Anterior cingulate cortex (tissue), 58 donors: Measurements from ENCODE around the gene YBEY.

Source experiments
- DNase-seq, 58 donors: peaks; one replicate each; lab custom pipeline; 2025; lab: John Stamatoyannopoulos, UW

The YBEY gene

GRCh38 chr21:46324390-46325072 is 38.4 kb downstream of the YBEY start:
- peak; percentile 13 to 89 (median 83) for DNase-seq

GRCh38 chr21:46325073-46325912 is 39.2 kb downstream of the YBEY start:
- peak in 33 of 58 donors; percentile 9 to 52 (median 33) for DNase-seq

- no peak for DNase-seq
These were observed 40.1 kb downstream of the YBEY start for GRCh38 chr21:46326110-46326703.

DNA sequence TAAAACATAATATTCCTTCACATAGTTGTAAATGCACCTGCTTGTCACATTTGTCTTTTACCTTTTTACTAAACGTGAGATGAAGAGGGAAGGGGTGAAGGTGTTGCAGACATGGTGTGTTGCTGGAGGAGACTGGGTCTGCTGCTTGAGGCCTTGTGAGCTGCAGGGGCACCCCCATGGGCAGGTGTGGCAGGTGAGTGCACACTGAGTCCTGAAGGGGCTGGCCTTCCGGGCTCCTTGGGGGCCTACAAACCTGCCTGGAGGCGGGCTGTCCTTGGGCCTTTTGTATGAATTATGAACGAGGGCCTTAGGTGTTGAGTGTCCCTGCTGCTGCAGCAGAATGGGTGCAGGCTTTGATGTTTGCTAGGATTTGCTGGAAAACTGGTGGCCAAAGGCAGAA is 41.6 kb downstream of the YBEY start:
- DNase-seq: no peak

GRCh38 chr21:46328151-46328550 is 42.0 kb downstream of the YBEY start:
- DNase-seq: no peak

DNA sequence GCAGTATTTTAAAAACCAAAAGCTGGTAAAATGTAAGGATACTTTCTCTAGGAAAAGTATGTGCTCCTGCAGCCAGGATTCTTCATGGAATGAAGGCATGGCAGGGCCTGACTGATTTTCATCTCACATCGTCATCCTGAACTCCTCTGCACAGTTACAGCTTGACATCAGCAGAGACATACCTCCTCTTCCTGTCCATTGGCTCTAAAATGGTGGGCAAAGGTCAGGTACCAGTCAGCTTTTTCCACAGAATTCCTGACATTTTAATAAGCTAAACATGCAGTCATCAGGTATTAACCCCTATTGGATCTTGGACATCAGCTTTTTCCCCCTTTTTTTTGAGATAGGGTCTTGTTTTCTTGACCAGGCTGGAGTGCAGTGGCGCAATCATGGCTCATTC is 43.7 kb downstream of the YBEY start:
- no peak for DNase-seq

DNA sequence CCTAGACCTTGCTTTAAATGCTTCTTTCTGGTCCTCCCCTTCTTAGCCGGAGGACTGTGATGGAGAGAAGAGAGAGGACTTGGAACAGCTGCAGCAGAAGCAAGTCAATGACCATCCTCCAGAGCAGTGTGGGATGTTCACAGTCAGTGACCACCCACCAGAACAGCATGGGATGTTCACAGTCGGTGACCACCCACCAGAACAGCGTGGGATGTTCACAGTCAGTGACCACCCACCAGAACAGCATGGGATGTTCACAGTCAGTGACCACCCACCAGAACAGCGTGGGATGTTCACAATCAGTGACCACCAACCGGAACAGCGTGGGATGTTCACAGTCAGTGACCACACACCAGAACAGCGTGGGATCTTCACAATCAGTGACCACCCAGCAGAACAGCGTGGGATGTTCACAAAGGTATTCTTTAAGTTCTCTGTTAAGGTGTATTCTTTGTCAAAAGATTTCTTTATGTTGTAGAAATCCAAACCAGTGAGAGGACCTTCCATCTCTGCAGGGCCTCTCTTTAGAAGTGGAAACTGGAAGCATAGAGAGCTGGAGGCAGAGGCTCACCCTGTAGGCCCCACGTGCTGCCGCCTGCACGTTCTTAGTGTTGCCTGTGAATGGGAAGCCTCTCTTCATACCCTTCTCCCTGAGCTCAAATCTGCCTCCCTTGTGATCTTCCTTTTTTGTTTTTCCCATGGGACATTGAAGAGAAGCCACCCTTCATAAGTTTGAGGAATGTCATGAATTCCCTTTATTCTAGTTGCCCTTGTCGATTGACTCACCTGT is 48.4 kb downstream of the YBEY start:
- DNase-seq: peak in 2 of 58 donors; percentile 12 to 20

- no peak for DNase-seq
These were observed 50.5 kb downstream of the YBEY start for GRCh38 chr21:46336603-46337002.

DNA sequence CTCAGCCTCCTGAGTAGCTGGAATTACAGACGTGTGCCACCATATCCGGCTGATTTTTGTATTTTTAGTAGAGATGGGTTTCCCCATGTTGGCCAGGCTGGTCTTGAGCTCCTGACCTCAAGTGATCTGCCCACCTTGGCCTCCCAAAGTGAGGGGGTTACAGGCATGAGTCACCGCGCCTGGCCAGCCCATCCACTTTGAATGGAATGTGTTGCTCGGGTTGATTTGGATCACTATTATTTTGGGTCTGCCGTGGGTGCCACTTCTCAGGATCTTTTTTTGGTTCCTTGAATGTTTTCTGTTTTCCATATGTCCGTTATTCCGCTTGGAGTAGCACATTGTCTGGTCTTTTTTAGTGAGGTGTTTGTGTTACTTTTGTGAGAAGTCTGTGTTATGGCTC is 54.9 kb downstream of the YBEY start:
- peak in 1 of 58 donors; percentile 12 for DNase-seq

DNA sequence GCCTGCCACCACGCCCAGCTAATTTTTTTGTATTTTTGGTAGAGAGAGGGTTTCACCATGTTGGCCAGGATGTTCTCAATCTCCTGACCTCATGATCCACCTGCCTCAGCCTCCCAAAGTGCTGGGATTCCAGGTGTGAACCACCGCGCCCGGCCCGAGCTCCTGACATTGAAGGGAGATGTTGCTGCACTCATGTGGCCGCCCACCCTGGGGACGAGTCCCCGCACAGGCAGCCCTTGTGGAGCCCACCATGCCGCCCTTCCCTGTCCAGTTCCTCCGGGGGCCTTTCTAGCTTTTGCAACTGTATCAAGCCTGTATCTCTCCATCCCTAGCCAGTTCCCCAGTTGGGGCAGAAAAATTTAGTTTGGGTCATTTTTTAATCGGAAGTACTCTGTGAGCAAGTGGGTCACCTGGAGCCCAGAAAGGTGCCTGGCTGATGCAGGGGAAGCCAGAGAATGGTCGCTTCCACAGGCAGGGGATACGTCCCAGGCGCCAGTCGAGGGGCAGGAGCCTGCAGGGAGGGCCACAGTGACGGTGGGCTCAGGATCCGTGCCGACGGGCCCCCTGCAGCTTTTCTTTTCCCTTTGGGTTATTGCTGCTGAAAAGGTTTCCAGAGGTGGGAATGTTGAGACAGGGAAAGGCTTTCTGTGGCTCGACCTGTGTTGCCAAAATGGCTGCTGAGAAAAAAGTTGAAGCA is 58.2 kb downstream of the YBEY start:
- DNase-seq: no peak

DNA sequence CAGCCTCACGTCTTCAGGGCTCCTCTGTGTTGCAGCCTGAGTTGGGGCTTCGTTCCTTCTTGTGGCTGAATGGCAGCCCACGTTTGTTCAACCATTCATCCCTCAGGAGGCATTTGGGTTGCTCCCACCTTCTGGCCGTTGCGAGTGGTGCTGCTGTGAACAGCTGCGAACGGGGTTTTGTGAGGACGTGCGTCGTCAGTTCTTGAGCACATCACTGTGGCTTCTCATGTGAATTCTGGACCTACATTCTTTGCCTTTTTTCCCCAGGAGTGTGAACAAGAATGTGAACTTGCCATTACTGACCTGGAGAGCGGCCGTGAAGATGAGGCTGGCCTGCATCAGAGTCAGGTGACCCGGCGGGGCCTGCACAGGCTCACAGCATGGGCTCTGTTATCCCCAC is 59.7 kb downstream of the YBEY start:
- DNase-seq: no peak

DNA sequence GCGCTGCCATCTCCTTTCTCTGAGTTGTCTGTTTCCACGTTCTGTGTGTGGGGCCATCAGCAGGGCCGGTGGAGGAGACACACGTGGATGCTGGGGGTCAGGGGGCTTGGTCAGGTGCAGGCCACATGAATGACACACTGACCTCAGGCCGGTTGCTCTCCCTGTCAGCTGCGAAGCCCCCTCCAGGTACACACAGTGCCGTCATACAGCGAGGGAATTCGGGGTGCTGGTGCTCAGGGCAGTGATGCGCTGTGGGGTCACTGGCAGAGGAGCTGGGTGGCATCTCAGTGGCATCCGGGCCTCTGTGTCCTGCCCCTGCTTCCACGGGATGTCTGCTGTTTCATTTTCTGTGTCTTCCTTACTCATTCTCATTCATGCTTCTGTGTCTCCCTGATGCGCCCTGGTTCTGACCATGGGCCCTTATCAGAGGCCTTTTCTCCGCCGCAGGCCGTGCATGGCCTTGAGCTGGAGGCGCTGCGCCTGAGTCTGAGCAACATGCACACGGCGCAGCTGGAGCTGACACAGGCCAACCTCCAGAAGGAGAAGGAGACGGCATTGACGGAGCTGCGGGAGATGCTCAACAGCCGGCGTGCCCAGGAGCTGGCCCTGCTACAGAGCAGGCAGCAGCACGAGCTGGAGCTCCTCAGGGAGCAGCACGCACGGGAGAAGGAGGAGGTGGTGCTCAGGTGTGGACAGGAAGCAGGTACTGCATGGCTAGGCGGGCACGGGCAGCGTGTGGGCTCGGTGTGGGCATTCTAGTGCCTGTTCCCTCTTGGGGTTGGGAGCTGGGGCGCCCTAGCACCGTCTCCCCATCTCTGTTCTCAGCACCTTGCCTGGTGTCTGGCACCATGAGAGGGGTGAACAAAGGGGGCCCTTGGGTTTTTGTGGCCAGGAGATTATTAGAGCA is 60.4 kb downstream of the YBEY start:
- DNase-seq: no peak

DNA sequence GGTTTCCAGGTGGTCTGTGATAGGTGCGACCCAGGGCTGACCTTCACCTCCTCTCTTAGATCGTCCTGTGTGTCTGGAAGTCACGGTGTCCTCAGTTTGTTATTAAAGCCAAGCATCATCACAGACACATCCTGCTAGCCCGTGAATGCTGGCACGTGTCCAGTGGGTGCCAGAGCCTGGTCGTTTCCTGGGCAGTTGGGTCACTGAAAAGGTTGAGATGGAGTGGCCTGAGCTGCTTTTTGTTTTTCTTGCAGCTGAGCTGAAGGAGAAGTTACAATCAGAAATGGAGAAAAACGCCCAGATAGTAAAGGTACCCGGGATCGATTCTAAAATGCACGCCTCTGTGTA is 61.0 kb downstream of the YBEY start:
- DNase-seq: no peak
